Natural killer cell (primary cell): Measurements from ENCODE around the gene LDLRAD4. TPM values are rescaled to one million over a fixed set of nuclear protein-coding genes. Genes with fewer than 3 reads are reported as not detected.

Experiments used
- ATAC-seq, 3 donors: fragments of 150-1000 bp in 2 of 3; fragments of 200-7000 bp in 1 of 3; cut with Tn5 transposase; 1 replicate in 1 of 3; 2 replicates in 2 of 3; pipeline ENCODE4 v1.10.0; 2021; ENCODE audit warnings: mild to moderate bottlenecking in 2 of 3, moderate library complexity in 2 of 3
- DNase-seq, 2 donors: peaks; one replicate each; pipeline versions ENCODE4 v3.0.0 to v3.0.0-alpha.2; 2013 to 2021; ENCODE audit warnings: mixed read lengths in 1 of 2
- H3K27ac ChIP-seq: one replicate; pipeline ENCODE4 v1.5.1; 2013; ENCODE audit warnings: mild to moderate bottlenecking, low read length
- H3K27me3 ChIP-seq: one replicate; pipeline ENCODE4 v1.6.1; 2013; ENCODE audit warnings: low read length; ENCODE audit not compliant: control insufficient read depth, insufficient read depth
- H3K36me3 ChIP-seq: one replicate; pipeline ENCODE4 v1.6.1; 2013; ENCODE audit warnings: low read length; ENCODE audit not compliant: control insufficient read depth, insufficient read depth
- H3K4me1 ChIP-seq: one replicate; pipeline ENCODE4 v1.6.1; 2013; ENCODE audit warnings: low read length; ENCODE audit not compliant: control insufficient read depth, insufficient read depth
- H3K4me3 ChIP-seq: one replicate; pipeline ENCODE4 v1.5.1; 2013; ENCODE audit warnings: low read length
- H3K9me3 ChIP-seq: one replicate; pipeline ENCODE4 v1.6.1; 2013; ENCODE audit warnings: low read length; ENCODE audit not compliant: control insufficient read depth, insufficient read depth
- H3K27ac Mint-ChIP-seq, 2 donors: one replicate each; pipeline ENCODE4 v1.8.0; 2022; ENCODE audit warnings: mild to moderate bottlenecking in 2 of 2, mixed read lengths in 2 of 2, moderate library complexity in 1 of 2
- H3K27me3 Mint-ChIP-seq, 2 donors: one replicate each; pipeline ENCODE4 v1.8.0; 2022; ENCODE audit warnings: low read depth in 2 of 2, mixed read lengths in 2 of 2
- H3K36me3 Mint-ChIP-seq: one replicate; pipeline ENCODE4 v1.8.0; 2022; ENCODE audit warnings: mixed read lengths
- H3K4me1 Mint-ChIP-seq, 2 donors: one replicate each; pipeline ENCODE4 v1.8.0; 2022; ENCODE audit warnings: mixed read lengths in 2 of 2
- H3K4me3 Mint-ChIP-seq: one replicate; pipeline ENCODE4 v1.8.0; 2022; ENCODE audit warnings: mild to moderate bottlenecking, moderate library complexity, mixed read lengths
- H3K9me3 Mint-ChIP-seq, 2 donors: one replicate each; pipeline ENCODE4 v1.8.0; 2022; ENCODE audit warnings: mixed read lengths in 2 of 2
- WGBS: methylation state at CpG from one replicate; pipeline ENCODE4 v1.1.7; 2013; ENCODE audit warnings: missing lambda C conversion rate; ENCODE audit not compliant: insufficient coverage; 5-methylcytosine and 5-hydroxymethylcytosine counted together
- intact Hi-C: fragments of 100-400 bp; cut with micrococcal nuclease; formaldehyde crosslinking; loops from one replicate; pipeline ENCODE4 v1.14.2; 2022
- total RNA-seq, 4 donors: library from RNA; stranded (reverse); fragments of 120-200 nt in 1 of 4; gene quantifications; one replicate each; pipeline versions ENCODE4 v1.2.3 to v1.2.4, GENCODE V29; 2013 to 2022
- TF ChIP-seq, protein P1 (sequence below): fragments of 200-600 bp; IDR thresholded peaks from one replicate; pipeline ENCODE4 v1.8.0; 2022; ENCODE audit warnings: antibody characterized with exemption

LDLRAD4 gene
- total RNA-seq, 3 donors from 2014 or later (not counting 1 experiment from before 2014, with no cell fraction given), result 24.0 to 36.3 (median 29.2) TPM

DNA sequence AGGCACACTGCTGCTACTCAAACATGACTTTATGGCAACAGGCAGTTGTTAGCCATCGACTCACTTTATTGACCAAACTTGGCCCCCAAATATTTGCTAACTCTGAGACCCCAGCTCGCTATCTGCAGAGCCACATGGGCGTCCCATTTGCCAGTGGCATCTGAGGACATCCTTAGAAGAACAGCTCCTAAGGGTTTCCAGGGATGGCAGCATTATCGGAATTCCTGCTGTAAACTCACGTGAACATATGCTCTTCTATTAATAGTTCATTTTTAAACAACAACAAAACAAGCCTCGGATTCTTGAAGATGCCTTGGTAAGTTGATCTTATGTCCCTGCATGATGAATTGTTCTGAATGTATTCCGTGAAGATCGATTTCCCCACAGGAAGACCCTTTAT is 181.0 kb downstream of the LDLRAD4 start:
- 92% methylated on average over 8 of the region's 8 CpGs for WGBS

DNA sequence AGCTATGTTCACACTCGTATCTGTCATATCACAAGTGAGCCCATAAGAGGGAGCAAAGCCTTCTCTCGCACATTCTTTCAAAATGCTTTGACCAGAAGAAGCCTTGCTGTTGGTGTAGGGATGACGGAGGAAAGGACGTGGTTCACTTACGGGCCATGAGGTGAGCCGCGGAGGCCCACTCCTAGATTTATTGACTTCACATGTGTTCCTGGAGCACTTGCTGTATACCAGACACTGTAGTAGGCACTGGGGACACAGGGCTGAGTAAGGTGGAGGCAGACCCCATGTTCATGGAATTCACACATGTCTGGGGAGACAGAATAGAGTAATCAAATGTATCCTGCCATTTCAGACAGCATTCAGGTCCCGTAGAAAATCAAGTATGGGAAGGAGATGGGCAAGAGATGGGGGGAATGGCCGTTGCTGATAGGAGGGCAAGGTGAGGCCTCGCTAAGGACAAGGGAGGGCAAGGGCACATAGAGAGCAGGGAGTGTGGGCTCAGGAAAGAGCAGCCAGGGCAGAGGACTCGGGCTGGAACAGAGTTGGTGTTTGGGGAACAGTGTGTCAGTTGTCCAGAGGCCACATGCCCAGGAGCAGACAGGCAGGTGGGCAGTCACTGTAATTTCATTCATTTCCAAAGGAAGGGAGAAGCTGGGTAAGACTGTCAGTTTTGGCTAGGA is 182.2 kb downstream of the LDLRAD4 start:
- Mint-ChIP-seq H3K27me3 (no peaks in the 10 kb centered on the region), H3K4me1 (no peaks in the 10 kb centered on the region), H3K27ac (no peak overlapping the region), H3K36me3 (no peaks in the 10 kb centered on the region), H3K9me3 (no peaks in the 10 kb centered on the region), H3K4me3 (no peak overlapping the region)
- Histone ChIP-seq H3K27ac (no peak overlapping the region), H3K4me1 (no peaks in the 10 kb centered on the region), H3K9me3 (no peaks in the 10 kb centered on the region), H3K27me3 (no peaks in the 10 kb centered on the region), H3K4me3 (no peak overlapping the region), H3K36me3 (no peaks in the 10 kb centered on the region)
- WGBS, result 91% methylated on average over 11 of the region's 11 CpGs
- DNase-seq (no peak), ATAC-seq (no peak)
- TF ChIP-seq, protein P1, sequence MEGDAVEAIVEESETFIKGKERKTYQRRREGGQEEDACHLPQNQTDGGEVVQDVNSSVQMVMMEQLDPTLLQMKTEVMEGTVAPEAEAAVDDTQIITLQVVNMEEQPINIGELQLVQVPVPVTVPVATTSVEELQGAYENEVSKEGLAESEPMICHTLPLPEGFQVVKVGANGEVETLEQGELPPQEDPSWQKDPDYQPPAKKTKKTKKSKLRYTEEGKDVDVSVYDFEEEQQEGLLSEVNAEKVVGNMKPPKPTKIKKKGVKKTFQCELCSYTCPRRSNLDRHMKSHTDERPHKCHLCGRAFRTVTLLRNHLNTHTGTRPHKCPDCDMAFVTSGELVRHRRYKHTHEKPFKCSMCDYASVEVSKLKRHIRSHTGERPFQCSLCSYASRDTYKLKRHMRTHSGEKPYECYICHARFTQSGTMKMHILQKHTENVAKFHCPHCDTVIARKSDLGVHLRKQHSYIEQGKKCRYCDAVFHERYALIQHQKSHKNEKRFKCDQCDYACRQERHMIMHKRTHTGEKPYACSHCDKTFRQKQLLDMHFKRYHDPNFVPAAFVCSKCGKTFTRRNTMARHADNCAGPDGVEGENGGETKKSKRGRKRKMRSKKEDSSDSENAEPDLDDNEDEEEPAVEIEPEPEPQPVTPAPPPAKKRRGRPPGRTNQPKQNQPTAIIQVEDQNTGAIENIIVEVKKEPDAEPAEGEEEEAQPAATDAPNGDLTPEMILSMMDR, result no peak
- intact Hi-C loops, result no loop called here

More for the DNA sequence above, 181.0 kb downstream of the LDLRAD4 start:
- H3K4me1 Mint-ChIP-seq, result no peaks in the 10 kb centered on the region
- Histone ChIP-seq H3K27ac (no peak overlapping the region), H3K4me3 (no peak overlapping the region), H3K4me1 (no peaks in the 10 kb centered on the region), H3K9me3 (no peaks in the 10 kb centered on the region), H3K36me3 (no peaks in the 10 kb centered on the region), H3K27me3 (no peaks in the 10 kb centered on the region)
- no peaks in the 10 kb centered on the region for H3K9me3 Mint-ChIP-seq
- no peak for ATAC-seq
- no peak overlapping the region for H3K4me3 Mint-ChIP-seq
- H3K27ac Mint-ChIP-seq, result no peak overlapping the region
- H3K27me3 Mint-ChIP-seq, result no peaks in the 10 kb centered on the region
- TF ChIP-seq, protein P1, result no peak
- H3K36me3 Mint-ChIP-seq, result no peaks in the 10 kb centered on the region
- DNase-seq, result no peak
- intact Hi-C loops, result no loop called here

DNA sequence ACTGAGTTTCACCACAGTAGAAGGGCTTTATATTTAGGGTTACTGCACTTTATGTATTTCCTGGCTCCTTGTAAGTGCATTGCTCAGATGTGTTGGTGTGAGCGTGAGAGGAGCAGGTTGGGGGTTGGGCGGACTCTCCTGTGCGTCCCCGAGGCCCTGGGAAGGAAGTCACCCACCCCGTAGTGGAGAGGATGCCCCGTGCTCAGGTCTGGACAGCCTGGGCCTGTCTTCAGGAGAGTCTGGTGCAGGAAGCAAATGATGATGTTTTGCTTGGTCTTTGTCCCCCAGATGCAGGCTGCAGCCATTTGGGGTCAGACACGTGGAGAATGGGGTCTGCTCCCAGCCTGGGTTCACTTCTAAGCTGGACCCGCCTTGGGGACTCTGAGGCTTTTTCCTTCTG is 182.8 kb downstream of the LDLRAD4 start:
- TF ChIP-seq, protein P1, result no peak
- H3K27me3 Mint-ChIP-seq, result no peaks in the 10 kb centered on the region
- no peaks in the 10 kb centered on the region for H3K27me3 ChIP-seq
- H3K27ac ChIP-seq, result no peak overlapping the region
- no peaks in the 10 kb centered on the region for H3K4me1 Mint-ChIP-seq
- H3K4me1 ChIP-seq, result no peaks in the 10 kb centered on the region
- no peak for DNase-seq
- 68% methylated on average over 8 of the region's 8 CpGs for WGBS
- no peak overlapping the region for H3K4me3 ChIP-seq
- H3K27ac Mint-ChIP-seq, result no peak overlapping the region
- ATAC-seq, result no peak
- intact Hi-C loops, result no loop called here
- H3K9me3 Mint-ChIP-seq, result no peaks in the 10 kb centered on the region
- no peak overlapping the region for H3K4me3 Mint-ChIP-seq
- no peaks in the 10 kb centered on the region for H3K36me3 Mint-ChIP-seq
- H3K36me3 ChIP-seq, result no peaks in the 10 kb centered on the region
- H3K9me3 ChIP-seq, result no peaks in the 10 kb centered on the region

DNA sequence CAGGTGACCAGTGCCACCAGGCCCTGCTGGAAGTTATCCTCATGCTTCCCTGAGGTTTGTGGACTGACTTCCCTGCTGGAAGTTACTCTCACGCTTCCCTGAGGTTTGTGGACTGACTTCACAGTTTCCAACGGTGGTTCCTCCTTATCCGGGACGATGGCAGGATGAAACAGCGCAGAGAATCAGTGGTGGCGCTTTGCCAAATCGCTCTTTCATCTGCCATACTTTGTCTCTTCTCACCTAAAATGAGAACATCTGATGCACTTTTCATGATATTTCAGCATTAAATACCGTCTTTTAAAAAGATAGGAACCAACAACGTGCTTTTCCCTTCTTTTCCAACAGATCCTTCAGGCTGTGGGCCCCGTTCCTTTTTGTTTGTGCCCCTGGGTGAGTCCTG is 183.3 kb downstream of the LDLRAD4 start:
- Histone ChIP-seq H3K9me3 (no peaks in the 10 kb centered on the region), H3K36me3 (no peaks in the 10 kb centered on the region), H3K27ac (no peak overlapping the region), H3K27me3 (no peaks in the 10 kb centered on the region), H3K4me3 (no peak overlapping the region), H3K4me1 (no peaks in the 10 kb centered on the region)
- H3K36me3 Mint-ChIP-seq, result no peaks in the 10 kb centered on the region
- no peak overlapping the region for H3K4me3 Mint-ChIP-seq
- 90% methylated on average over 10 of the region's 10 CpGs for WGBS
- ATAC-seq (no peak), DNase-seq (peak in 1 of 2 donors; percentile 31)
- TF ChIP-seq, protein P1, result no peak
- no peaks in the 10 kb centered on the region for H3K27me3 Mint-ChIP-seq
- no peaks in the 10 kb centered on the region for H3K9me3 Mint-ChIP-seq
- H3K4me1 Mint-ChIP-seq, result no peaks in the 10 kb centered on the region
- no peak overlapping the region for H3K27ac Mint-ChIP-seq
- intact Hi-C loops, result no loop called here
